WTC11 (cell line): ENCODE data around the gene ARL10.

Source experiments
- CBFB ChIP-seq: sonication (generic); formaldehyde crosslinking; IDR thresholded peaks from 2 replicates; pipeline ENCODE4 v1.8.1; 2022; ENCODE audit warnings: mild to moderate bottlenecking, low read depth, missing genetic modification reagents
- TF ChIP-seq, protein P1 (sequence below): fragments of 200-600 bp; IDR thresholded peaks from 2 replicates; pipeline ENCODE4 v1.8.0; 2022; ENCODE audit warnings: antibody characterized with exemption

- TF ChIP-seq, protein P1, sequence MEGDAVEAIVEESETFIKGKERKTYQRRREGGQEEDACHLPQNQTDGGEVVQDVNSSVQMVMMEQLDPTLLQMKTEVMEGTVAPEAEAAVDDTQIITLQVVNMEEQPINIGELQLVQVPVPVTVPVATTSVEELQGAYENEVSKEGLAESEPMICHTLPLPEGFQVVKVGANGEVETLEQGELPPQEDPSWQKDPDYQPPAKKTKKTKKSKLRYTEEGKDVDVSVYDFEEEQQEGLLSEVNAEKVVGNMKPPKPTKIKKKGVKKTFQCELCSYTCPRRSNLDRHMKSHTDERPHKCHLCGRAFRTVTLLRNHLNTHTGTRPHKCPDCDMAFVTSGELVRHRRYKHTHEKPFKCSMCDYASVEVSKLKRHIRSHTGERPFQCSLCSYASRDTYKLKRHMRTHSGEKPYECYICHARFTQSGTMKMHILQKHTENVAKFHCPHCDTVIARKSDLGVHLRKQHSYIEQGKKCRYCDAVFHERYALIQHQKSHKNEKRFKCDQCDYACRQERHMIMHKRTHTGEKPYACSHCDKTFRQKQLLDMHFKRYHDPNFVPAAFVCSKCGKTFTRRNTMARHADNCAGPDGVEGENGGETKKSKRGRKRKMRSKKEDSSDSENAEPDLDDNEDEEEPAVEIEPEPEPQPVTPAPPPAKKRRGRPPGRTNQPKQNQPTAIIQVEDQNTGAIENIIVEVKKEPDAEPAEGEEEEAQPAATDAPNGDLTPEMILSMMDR = no peak
- TF ChIP-seq CBFB (CRISPR knock-in tag) = no peak
Observed at GRCh38 chr5:176359658-176360057, 5.6 kb upstream of the ARL10 start.
